ENCODE measurements around the gene TP53AIP1.

The TP53AIP1 gene

GRCh38 chr11:128942817-128943427 lies at the start of gene TP53AIP1:
TSS of gene TP53AIP1 (minus strand) at chr11:128942871. CDS start at chr11:128937818, 5,053 bp downstream.
- Histone ChIP-seq H3K4me3 (ENCODE audit: low read depth, low read length) (no peak within 1 kb of the TSS), H3K27me3 (ENCODE audit: insufficient read depth, low read depth, severe bottlenecking) (no peaks in the 10 kb centered on the region), H3K9me3 (ENCODE audit: severe bottlenecking) (no peaks in the 10 kb centered on the region), H3K27ac (no peak within 1 kb of the TSS), H3K36me3 (no peaks in the 10 kb centered on the region)
- TF ChIP-seq CTCF (IDR thresholded peaks at IDR 0.05; ENCODE audit: low read depth, low read length) = no peak
- no peak for DNase-seq

GRCh38 chr11:128988242-128988970 lies 45.7 kb upstream of the TP53AIP1 start:
- Histone ChIP-seq H3K4me3 (ENCODE audit: low read depth, low read length) (no peak overlapping the region), H3K9me3 (ENCODE audit: severe bottlenecking) (no peaks in the 10 kb centered on the region), H3K27me3 (ENCODE audit: insufficient read depth, low read depth, severe bottlenecking) (no peaks in the 10 kb centered on the region), H3K36me3 (no peaks in the 10 kb centered on the region; the same call in 1 of the 2 replicates), H3K27ac (no peak overlapping the region)
- no peak for TF ChIP-seq CTCF (IDR thresholded peaks at IDR 0.05; ENCODE audit: low read depth, low read length)
- no peak for DNase-seq

GRCh38 chr11:128985880-128986279 lies 43.2 kb upstream of the TP53AIP1 start:
- Histone ChIP-seq H3K27ac (no peak overlapping the region), H3K4me3 (ENCODE audit: low read depth, low read length) (no peak overlapping the region)
- DNase-seq = no peak

GRCh38 chr11:128983023-128983422 lies 40.4 kb upstream of the TP53AIP1 start:
- no peak for TF ChIP-seq CTCF (IDR thresholded peaks at IDR 0.05; ENCODE audit: low read depth, low read length)
- Histone ChIP-seq H3K4me3 (ENCODE audit: low read depth, low read length) (no peak overlapping the region), H3K27ac (no peak overlapping the region), H3K27me3 (ENCODE audit: insufficient read depth, low read depth, severe bottlenecking) (no peaks in the 10 kb centered on the region), H3K36me3 (peaks cover 11% of the 10 kb centered on the region), H3K9me3 (ENCODE audit: severe bottlenecking) (no peaks in the 10 kb centered on the region)
- DNase-seq = no peak

More at GRCh38 chr11:128985880-128986279, 43.2 kb upstream of the TP53AIP1 start:
- no peaks in the 10 kb centered on the region for H3K27me3 ChIP-seq (ENCODE audit: insufficient read depth, low read depth, severe bottlenecking)
- TF ChIP-seq CTCF (IDR thresholded peaks at IDR 0.05; ENCODE audit: low read depth, low read length) = no peak
- no peaks in the 10 kb centered on the region; the same call in 1 of the 2 replicates for H3K36me3 ChIP-seq
- H3K9me3 ChIP-seq (ENCODE audit: severe bottlenecking) = no peaks in the 10 kb centered on the region

GRCh38 chr11:128981254-128981653 lies 38.6 kb upstream of the TP53AIP1 start:
- H3K27me3 ChIP-seq (ENCODE audit: insufficient read depth, low read depth, severe bottlenecking) = no peaks in the 10 kb centered on the region
- DNase-seq = no peak
- peaks cover 21% of the 10 kb centered on the region for H3K36me3 ChIP-seq
- no peaks in the 10 kb centered on the region for H3K9me3 ChIP-seq (ENCODE audit: severe bottlenecking)
- no peak for TF ChIP-seq CTCF (IDR thresholded peaks at IDR 0.05; ENCODE audit: low read depth, low read length)
- no peak overlapping the region for H3K27ac ChIP-seq
- H3K4me3 ChIP-seq (ENCODE audit: low read depth, low read length) = no peak overlapping the region
